HFFc6 (cell line): ENCODE data around the gene TAOK1. TPM values are rescaled to one million over a fixed set of nuclear protein-coding genes. Genes with fewer than 3 reads are reported as not detected.

Source experiments
- DNase-seq: peaks from one replicate; pipeline ENCODE4 v3.0.0-alpha.2; 2018
- H3K27ac Mint-ChIP-seq: 2 replicates; pipeline ENCODE4 v1.8.0; 2020; ENCODE audit warnings: mild to moderate bottlenecking, mixed read lengths
- H3K27me3 Mint-ChIP-seq: 2 replicates; pipeline ENCODE4 v1.8.0; 2021; ENCODE audit warnings: mild to moderate bottlenecking, moderate library complexity, mixed read lengths; ENCODE audit not compliant: insufficient read depth
- H3K36me3 Mint-ChIP-seq: 2 replicates; pipeline ENCODE4 v1.8.0; 2021; ENCODE audit warnings: low read depth, mixed read lengths
- H3K4me1 Mint-ChIP-seq: 2 replicates; pipeline ENCODE4 v1.8.0; 2020; ENCODE audit warnings: low read depth, mixed read lengths
- H3K4me3 Mint-ChIP-seq: 2 replicates; pipeline ENCODE4 v1.8.0; 2020; ENCODE audit warnings: mild to moderate bottlenecking, moderate library complexity, mixed read lengths
- H3K9me3 Mint-ChIP-seq: 2 replicates; pipeline ENCODE4 v1.8.0; 2020; ENCODE audit warnings: mild to moderate bottlenecking, mixed read lengths
- total RNA-seq, 6 experiments: library from RNA; stranded (reverse); fragmentation: NEBNext Ultra II Directional; extraction: Animal tissue kit (Norgen Biotek cat#: 25700); gene quantifications; 2 replicates in 1 of 6; 3 replicates in 5 of 6; pipeline ENCODE4 v1.2.3, GENCODE V29; 2021
- TF ChIP-seq, protein P1 (sequence below): fragments of 200-600 bp; sonication (generic); IDR thresholded peaks from 2 replicates; pipeline ENCODE4 v1.5.0; 2021; ENCODE audit warnings: antibody characterized with exemption, mild to moderate bottlenecking

The TAOK1 gene
- total RNA-seq, 6 experiments from 2014 or later, result 72.0 to 82.6 (median 75.1) TPM

DNA sequence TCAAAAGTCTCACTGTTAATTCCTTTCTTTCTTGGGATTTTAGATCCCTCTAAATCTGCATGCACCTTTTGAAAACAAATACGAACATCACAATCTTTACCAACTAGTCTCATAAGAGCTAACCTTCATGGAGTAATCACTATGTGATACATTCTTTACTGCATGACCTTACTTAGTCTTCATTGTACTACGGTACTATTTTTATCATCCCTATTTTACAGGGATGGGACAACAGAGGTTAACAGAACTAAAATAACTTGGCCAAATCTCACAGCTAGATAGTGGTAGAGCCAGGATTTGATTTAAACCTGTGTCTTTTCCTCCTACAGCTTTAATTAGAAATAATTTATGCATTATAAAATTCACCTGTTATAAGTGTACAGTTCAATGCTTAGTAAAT lies 32.9 kb upstream of the TAOK1 start:
- DNase-seq, result no peak
- H3K4me3 Mint-ChIP-seq, result no peak overlapping the region
- H3K36me3 Mint-ChIP-seq, result no peaks in the 10 kb centered on the region
- H3K4me1 Mint-ChIP-seq, result peaks cover 21% of the 10 kb centered on the region
- TF ChIP-seq, protein P1, sequence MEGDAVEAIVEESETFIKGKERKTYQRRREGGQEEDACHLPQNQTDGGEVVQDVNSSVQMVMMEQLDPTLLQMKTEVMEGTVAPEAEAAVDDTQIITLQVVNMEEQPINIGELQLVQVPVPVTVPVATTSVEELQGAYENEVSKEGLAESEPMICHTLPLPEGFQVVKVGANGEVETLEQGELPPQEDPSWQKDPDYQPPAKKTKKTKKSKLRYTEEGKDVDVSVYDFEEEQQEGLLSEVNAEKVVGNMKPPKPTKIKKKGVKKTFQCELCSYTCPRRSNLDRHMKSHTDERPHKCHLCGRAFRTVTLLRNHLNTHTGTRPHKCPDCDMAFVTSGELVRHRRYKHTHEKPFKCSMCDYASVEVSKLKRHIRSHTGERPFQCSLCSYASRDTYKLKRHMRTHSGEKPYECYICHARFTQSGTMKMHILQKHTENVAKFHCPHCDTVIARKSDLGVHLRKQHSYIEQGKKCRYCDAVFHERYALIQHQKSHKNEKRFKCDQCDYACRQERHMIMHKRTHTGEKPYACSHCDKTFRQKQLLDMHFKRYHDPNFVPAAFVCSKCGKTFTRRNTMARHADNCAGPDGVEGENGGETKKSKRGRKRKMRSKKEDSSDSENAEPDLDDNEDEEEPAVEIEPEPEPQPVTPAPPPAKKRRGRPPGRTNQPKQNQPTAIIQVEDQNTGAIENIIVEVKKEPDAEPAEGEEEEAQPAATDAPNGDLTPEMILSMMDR, result no peak
- H3K27ac Mint-ChIP-seq, result no peak overlapping the region
- H3K9me3 Mint-ChIP-seq, result no peaks in the 10 kb centered on the region
- H3K27me3 Mint-ChIP-seq, result peaks cover 2% of the 10 kb centered on the region; the same call in 1 of the 2 replicates

DNA sequence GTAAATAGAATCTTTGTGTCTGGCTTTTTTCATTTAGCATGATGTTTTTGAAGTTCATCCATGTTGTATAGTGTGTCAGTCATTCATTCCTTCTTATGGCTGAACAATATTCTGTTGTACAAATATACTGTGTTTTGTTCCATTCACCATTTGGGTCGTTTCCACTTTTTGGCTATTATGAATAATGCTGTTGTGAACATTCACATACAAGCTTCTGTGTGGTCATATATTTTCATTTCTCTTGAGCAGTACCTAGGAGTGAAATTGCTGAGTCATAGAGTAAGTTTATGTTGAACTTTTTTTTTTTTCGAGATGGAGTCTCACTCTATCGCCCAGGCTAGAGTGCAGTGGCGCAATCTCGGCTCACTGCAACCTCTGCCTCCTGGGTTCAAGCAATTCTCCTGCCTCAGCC lies 32.3 kb upstream of the TAOK1 start:
- Mint-ChIP-seq H3K27me3 (no peaks in the 10 kb centered on the region; the same call in 1 of the 2 replicates), H3K27ac (no peak overlapping the region), H3K9me3 (no peaks in the 10 kb centered on the region), H3K4me3 (no peak overlapping the region), H3K36me3 (no peaks in the 10 kb centered on the region), H3K4me1 (peaks cover 21% of the 10 kb centered on the region)
- TF ChIP-seq, protein P1, result no peak
- no peak for DNase-seq

DNA sequence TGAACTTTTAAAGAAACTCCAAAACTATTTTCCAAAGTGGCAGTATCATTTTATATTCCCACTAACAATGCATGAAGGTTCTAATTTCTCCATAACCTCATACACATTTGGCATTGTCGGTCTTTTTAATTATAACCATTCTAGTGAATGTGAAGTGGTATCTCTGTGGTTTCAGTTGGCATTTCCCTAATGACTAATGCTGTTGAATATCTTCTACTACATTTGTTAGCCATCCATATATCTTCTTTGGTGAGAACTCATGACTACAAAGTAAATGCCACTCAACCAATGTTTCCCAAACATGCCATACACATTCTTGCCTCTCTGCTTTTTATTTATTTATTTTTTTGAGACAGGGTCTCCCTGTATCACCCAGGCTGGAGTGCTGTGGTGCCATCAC lies 31.7 kb upstream of the TAOK1 start:
- DNase-seq, result no peak
- H3K27ac Mint-ChIP-seq, result no peak overlapping the region
- no peaks in the 10 kb centered on the region; the same call in 1 of the 2 replicates for H3K27me3 Mint-ChIP-seq
- TF ChIP-seq, protein P1, result no peak
- H3K36me3 Mint-ChIP-seq, result no peaks in the 10 kb centered on the region
- no peaks in the 10 kb centered on the region for H3K9me3 Mint-ChIP-seq
- H3K4me3 Mint-ChIP-seq, result no peak overlapping the region
- peaks cover 21% of the 10 kb centered on the region for H3K4me1 Mint-ChIP-seq

DNA sequence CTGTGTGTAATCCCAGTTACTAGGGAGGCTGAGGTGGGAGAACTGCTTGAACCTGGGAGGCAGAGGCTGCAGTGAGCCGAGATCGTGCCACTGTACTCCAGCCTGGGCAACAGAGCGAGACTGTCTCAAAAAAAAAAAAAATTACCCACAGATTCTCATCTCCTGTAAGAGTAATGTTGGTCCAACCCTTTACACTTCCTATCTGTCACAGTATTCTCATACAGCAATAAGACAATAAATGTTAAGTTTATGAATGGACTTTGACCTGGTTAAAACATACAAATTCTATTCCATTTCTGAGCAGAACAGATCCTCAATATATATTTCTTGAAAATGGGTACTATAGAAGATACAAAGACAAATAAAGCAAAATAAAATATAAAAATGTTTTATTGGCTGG lies 30.4 kb upstream of the TAOK1 start:
- Mint-ChIP-seq H3K4me3 (no peak overlapping the region), H3K27ac (no peak overlapping the region), H3K4me1 (peaks cover 26% of the 10 kb centered on the region), H3K9me3 (no peaks in the 10 kb centered on the region), H3K27me3 (no peaks in the 10 kb centered on the region), H3K36me3 (no peaks in the 10 kb centered on the region)
- TF ChIP-seq, protein P1, result no peak
- no peak for DNase-seq

DNA sequence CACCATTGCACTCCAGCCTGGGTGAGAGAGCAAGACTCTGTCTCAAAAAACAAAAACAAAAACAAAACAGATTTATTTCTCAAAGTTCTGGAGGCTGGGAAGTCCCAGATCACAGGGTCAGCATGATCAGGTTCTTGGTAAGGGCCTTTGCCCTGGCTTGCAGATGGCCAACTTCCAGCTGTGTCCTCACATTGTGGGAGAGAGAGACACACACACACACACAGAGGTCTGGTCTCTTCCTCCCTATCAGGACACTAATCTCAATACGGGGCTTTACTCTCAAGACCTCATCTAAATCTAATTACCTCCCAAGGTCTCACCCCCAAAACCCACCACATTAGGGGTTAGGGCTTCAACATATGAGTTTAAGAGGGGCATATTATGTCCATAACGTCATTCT lies 26.4 kb upstream of the TAOK1 start:
- Mint-ChIP-seq H3K4me1 (peaks cover 7% of the 10 kb centered on the region), H3K4me3 (no peak overlapping the region), H3K27ac (no peak overlapping the region), H3K36me3 (no peaks in the 10 kb centered on the region), H3K27me3 (peaks cover 3% of the 10 kb centered on the region), H3K9me3 (no peaks in the 10 kb centered on the region)
- no peak for DNase-seq
- TF ChIP-seq, protein P1, result no peak

DNA sequence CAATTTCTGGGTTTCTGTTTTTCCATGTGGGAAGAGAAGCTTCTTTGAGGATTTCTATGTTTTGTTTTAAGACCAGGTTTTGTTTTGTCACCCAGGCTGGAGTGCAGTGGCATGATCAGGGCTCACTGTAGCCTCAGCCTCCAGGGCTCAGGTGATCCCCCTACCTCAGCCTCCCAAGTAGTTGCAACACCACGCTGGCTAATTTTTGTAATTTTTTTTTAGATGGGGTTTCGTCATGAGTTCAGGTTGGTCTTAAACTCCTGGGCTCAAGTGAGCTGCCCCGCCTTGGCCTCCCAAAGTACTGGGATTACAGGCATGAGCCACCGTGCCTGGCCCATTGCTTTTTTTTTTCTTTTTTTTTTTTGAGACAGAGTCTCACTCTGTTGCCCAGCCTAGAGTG lies 25.5 kb upstream of the TAOK1 start:
- no peaks in the 10 kb centered on the region for H3K36me3 Mint-ChIP-seq
- TF ChIP-seq, protein P1, result no peak
- no peak overlapping the region for H3K27ac Mint-ChIP-seq
- peaks cover 3% of the 10 kb centered on the region for H3K27me3 Mint-ChIP-seq
- peaks cover 5% of the 10 kb centered on the region; the same call in 1 of the 2 replicates for H3K4me1 Mint-ChIP-seq
- no peaks in the 10 kb centered on the region for H3K9me3 Mint-ChIP-seq
- no peak overlapping the region for H3K4me3 Mint-ChIP-seq
- DNase-seq, result no peak
